Measurements from ENCODE around the gene IPO4.

The IPO4 gene

GRCh38 chr14:24215495-24216344, 27.1 kb upstream of the IPO4 start, which contains the start of gene MDP1:
TSS of gene MDP1 (minus strand) at chr14:24216066. CDS start at chr14:24215955, 111 bp downstream.
- H3K36me3 ChIP-seq (ENCODE audit: insufficient read depth, low read length): no peaks in the 10 kb centered on the region
- H2AFZ ChIP-seq (ENCODE audit: low read length, unreplicated experiment): peak within 1 kb of the TSS; percentile 93
- peak within 1 kb of the TSS; percentile 94 for H3K4me3 ChIP-seq (ENCODE audit: low read depth, low read length)
- H3K27ac ChIP-seq (ENCODE audit: low read depth, low read length): peak within 1 kb of the TSS; percentile 62
- peaks cover 10% of the 10 kb centered on the region for H3K4me1 ChIP-seq (ENCODE audit: control insufficient read depth, insufficient read depth, low read length, unreplicated experiment)
- no peaks in the 10 kb centered on the region for H3K27me3 ChIP-seq (ENCODE audit: insufficient read depth, low read length)
- peaks cover 22% of the 10 kb centered on the region for H3K79me2 ChIP-seq (ENCODE audit: control insufficient read depth, insufficient read depth, low read length, unreplicated experiment)

- peaks cover 10% of the 10 kb centered on the region for H3K4me1 ChIP-seq (ENCODE audit: control insufficient read depth, insufficient read depth, low read length, unreplicated experiment)
- H3K27ac ChIP-seq (ENCODE audit: low read depth, low read length): peak overlapping the region; percentile 96
- H3K27me3 ChIP-seq (ENCODE audit: insufficient read depth, low read length): no peaks in the 10 kb centered on the region
- H3K36me3 ChIP-seq (ENCODE audit: insufficient read depth, low read length): peaks cover 8% of the 10 kb centered on the region; the same call in 1 of the 2 replicates
- peaks cover 10% of the 10 kb centered on the region for H3K79me2 ChIP-seq (ENCODE audit: control insufficient read depth, insufficient read depth, low read length, unreplicated experiment)
- peak overlapping the region; percentile 69 for H2AFZ ChIP-seq (ENCODE audit: low read length, unreplicated experiment)
- peak overlapping the region; percentile 93 for H3K4me3 ChIP-seq (ENCODE audit: low read depth, low read length)
These were observed 25.4 kb upstream of the IPO4 start for GRCh38 chr14:24213866-24214662.

- Histone ChIP-seq H3K79me2 (ENCODE audit: control insufficient read depth, insufficient read depth, low read length, unreplicated experiment) (peaks cover 10% of the 10 kb centered on the region), H3K27ac (ENCODE audit: low read depth, low read length) (peak within 1 kb of the TSS; percentile 96), H3K4me1 (ENCODE audit: control insufficient read depth, insufficient read depth, low read length, unreplicated experiment) (peaks cover 10% of the 10 kb centered on the region), H3K4me3 (ENCODE audit: low read depth, low read length) (peak within 1 kb of the TSS; percentile 93), H2AFZ (ENCODE audit: low read length, unreplicated experiment) (peak within 1 kb of the TSS; percentile 75), H3K36me3 (ENCODE audit: insufficient read depth, low read length) (peaks cover 11% of the 10 kb centered on the region), H3K27me3 (ENCODE audit: insufficient read depth, low read length) (no peaks in the 10 kb centered on the region)
These were observed 24.6 kb upstream of the IPO4 start, which contains the start of gene CHMP4A for GRCh38 chr14:24212924-24213865. TSS of gene CHMP4A (minus strand) at chr14:24213488. CDS start at chr14:24213439, 49 bp downstream.

GRCh38 chr14:24211311-24211710, 22.7 kb upstream of the IPO4 start:
- H3K4me3 ChIP-seq (ENCODE audit: low read depth, low read length): no peak overlapping the region
- peaks cover 25% of the 10 kb centered on the region for H3K36me3 ChIP-seq (ENCODE audit: insufficient read depth, low read length)
- H3K4me1 ChIP-seq (ENCODE audit: control insufficient read depth, insufficient read depth, low read length, unreplicated experiment): peaks cover 10% of the 10 kb centered on the region
- no peaks in the 10 kb centered on the region for H3K27me3 ChIP-seq (ENCODE audit: insufficient read depth, low read length)
- no peak overlapping the region for H3K27ac ChIP-seq (ENCODE audit: low read depth, low read length)
- peaks cover 10% of the 10 kb centered on the region for H3K79me2 ChIP-seq (ENCODE audit: control insufficient read depth, insufficient read depth, low read length, unreplicated experiment)
- H2AFZ ChIP-seq (ENCODE audit: low read length, unreplicated experiment): no peak overlapping the region

- Histone ChIP-seq H3K36me3 (ENCODE audit: insufficient read depth, low read length) (peaks cover 48% of the 10 kb centered on the region), H3K27ac (ENCODE audit: low read depth, low read length) (no peak overlapping the region)
These were observed 19.0 kb upstream of the IPO4 start for GRCh38 chr14:24207625-24208024.

GRCh38 chr14:24207104-24207551, 18.5 kb upstream of the IPO4 start:
- Histone ChIP-seq H3K27me3 (ENCODE audit: insufficient read depth, low read length) (no peaks in the 10 kb centered on the region), H3K79me2 (ENCODE audit: control insufficient read depth, insufficient read depth, low read length, unreplicated experiment) (peaks cover 6% of the 10 kb centered on the region), H3K4me1 (ENCODE audit: control insufficient read depth, insufficient read depth, low read length, unreplicated experiment) (no peaks in the 10 kb centered on the region), H3K4me3 (ENCODE audit: low read depth, low read length) (no peak overlapping the region), H3K27ac (ENCODE audit: low read depth, low read length) (no peak overlapping the region), H2AFZ (ENCODE audit: low read length, unreplicated experiment) (no peak overlapping the region), H3K36me3 (ENCODE audit: insufficient read depth, low read length) (peaks cover 48% of the 10 kb centered on the region)

More at GRCh38 chr14:24207625-24208024, 19.0 kb upstream of the IPO4 start:
- Histone ChIP-seq H3K79me2 (ENCODE audit: control insufficient read depth, insufficient read depth, low read length, unreplicated experiment) (peaks cover 10% of the 10 kb centered on the region), H2AFZ (ENCODE audit: low read length, unreplicated experiment) (no peak overlapping the region), H3K4me3 (ENCODE audit: low read depth, low read length) (no peak overlapping the region), H3K27me3 (ENCODE audit: insufficient read depth, low read length) (no peaks in the 10 kb centered on the region), H3K4me1 (ENCODE audit: control insufficient read depth, insufficient read depth, low read length, unreplicated experiment) (no peaks in the 10 kb centered on the region)

GRCh38 chr14:24206260-24207103, 17.9 kb upstream of the IPO4 start:
- Histone ChIP-seq H3K4me3 (ENCODE audit: low read depth, low read length) (no peak overlapping the region), H3K27me3 (ENCODE audit: insufficient read depth, low read length) (no peaks in the 10 kb centered on the region), H2AFZ (ENCODE audit: low read length, unreplicated experiment) (no peak overlapping the region), H3K27ac (ENCODE audit: low read depth, low read length) (no peak overlapping the region), H3K4me1 (ENCODE audit: control insufficient read depth, insufficient read depth, low read length, unreplicated experiment) (no peaks in the 10 kb centered on the region), H3K79me2 (ENCODE audit: control insufficient read depth, insufficient read depth, low read length, unreplicated experiment) (peaks cover 1% of the 10 kb centered on the region), H3K36me3 (ENCODE audit: insufficient read depth, low read length) (peaks cover 51% of the 10 kb centered on the region)

GRCh38 chr14:24204163-24205146, 15.8 kb upstream of the IPO4 start:
- no peaks in the 10 kb centered on the region for H3K79me2 ChIP-seq (ENCODE audit: control insufficient read depth, insufficient read depth, low read length, unreplicated experiment)
- H3K4me1 ChIP-seq (ENCODE audit: control insufficient read depth, insufficient read depth, low read length, unreplicated experiment): no peaks in the 10 kb centered on the region
- no peak overlapping the region for H3K4me3 ChIP-seq (ENCODE audit: low read depth, low read length)
- no peaks in the 10 kb centered on the region for H3K27me3 ChIP-seq (ENCODE audit: insufficient read depth, low read length)
- no peak overlapping the region for H3K27ac ChIP-seq (ENCODE audit: low read depth, low read length)
- H3K36me3 ChIP-seq (ENCODE audit: insufficient read depth, low read length): peaks cover 46% of the 10 kb centered on the region
- no peak overlapping the region for H2AFZ ChIP-seq (ENCODE audit: low read length, unreplicated experiment)

Measured in ACC112 (cell line).